IMR-90 (cell line): ENCODE results near the gene MXRA8.

ENCODE experiments used
- CTCF ChIP-seq: conservative IDR thresholded peaks from 2 replicates; pipeline ENCODE4 v1.5.1; 2012; ENCODE audit warnings: mild to moderate bottlenecking, low read depth, low read length, improper control_type of control experiment
- POLR2A ChIP-seq: IDR thresholded peaks from 2 replicates; pipeline ENCODE4 v1.6.1; 2012; ENCODE audit warnings: mild to moderate bottlenecking, low read depth, low read length
- RCOR1 ChIP-seq: IDR thresholded peaks from 2 replicates; pipeline ENCODE4 v1.6.1; 2012; ENCODE audit warnings: mild to moderate bottlenecking, low read length, improper control_type of control experiment; ENCODE audit not compliant: insufficient replicate concordance
- USF2 ChIP-seq: fragments of 150-350 bp; IDR thresholded peaks from 2 replicates; pipeline ENCODE4 v1.6.1; 2017; ENCODE audit warnings: mild to moderate bottlenecking, antibody characterized with exemption, low read length, low read depth

- no peak for TF ChIP-seq CTCF
- no peak for TF ChIP-seq RCOR1
- no peak for TF ChIP-seq POLR2A
- TF ChIP-seq USF2: no peak
Measured at GRCh38 chr1:1342061-1342562, 16.2 kb downstream of the MXRA8 start.
